Osteocyte (in vitro differentiated cells): ENCODE measurements around the gene ADGRL1. TPM values are rescaled to one million over a fixed set of nuclear protein-coding genes. Genes with fewer than 3 reads are reported as not detected.

ENCODE experiments used
- DNase-seq: peaks from one replicate; pipeline ENCODE4 v3.0.0; 2021; ENCODE audit warnings: mixed read lengths; ENCODE audit not compliant: unreplicated experiment; ENCODE audit errors: extremely low spot score
- H3K27ac Mint-ChIP-seq: one replicate; pipeline ENCODE4 v1.8.0; 2021; ENCODE audit warnings: mild to moderate bottlenecking, mixed read lengths; ENCODE audit not compliant: unreplicated experiment
- H3K27me3 Mint-ChIP-seq: one replicate; pipeline ENCODE4 v1.8.0; 2021; ENCODE audit warnings: mixed read lengths; ENCODE audit not compliant: unreplicated experiment
- H3K36me3 Mint-ChIP-seq: one replicate; pipeline ENCODE4 v1.8.0; 2021; ENCODE audit warnings: mixed read lengths; ENCODE audit not compliant: unreplicated experiment
- H3K4me1 Mint-ChIP-seq: one replicate; pipeline ENCODE4 v1.8.0; 2021; ENCODE audit warnings: mixed read lengths; ENCODE audit not compliant: unreplicated experiment
- H3K4me3 Mint-ChIP-seq: one replicate; pipeline ENCODE4 v1.8.0; 2021; ENCODE audit warnings: mild to moderate bottlenecking, moderate library complexity, mixed read lengths; ENCODE audit not compliant: unreplicated experiment
- H3K9me3 Mint-ChIP-seq: one replicate; pipeline ENCODE4 v1.8.0; 2021; ENCODE audit warnings: mixed read lengths; ENCODE audit not compliant: unreplicated experiment
- CTCF ChIP-seq: fragments of 200-600 bp; sonication (generic); IDR thresholded peaks from 2 replicates; pipeline ENCODE4 v1.5.0; 2021; ENCODE audit warnings: antibody characterized with exemption, mild to moderate bottlenecking, moderate library complexity
- total RNA-seq: library from RNA; stranded (reverse); gene quantifications from 2 replicates; pipeline ENCODE4 v1.2.1, GENCODE V29; 2021

ADGRL1 gene
- total RNA-seq, 1 donor from 2014 or later, result 43.5 TPM

DNA sequence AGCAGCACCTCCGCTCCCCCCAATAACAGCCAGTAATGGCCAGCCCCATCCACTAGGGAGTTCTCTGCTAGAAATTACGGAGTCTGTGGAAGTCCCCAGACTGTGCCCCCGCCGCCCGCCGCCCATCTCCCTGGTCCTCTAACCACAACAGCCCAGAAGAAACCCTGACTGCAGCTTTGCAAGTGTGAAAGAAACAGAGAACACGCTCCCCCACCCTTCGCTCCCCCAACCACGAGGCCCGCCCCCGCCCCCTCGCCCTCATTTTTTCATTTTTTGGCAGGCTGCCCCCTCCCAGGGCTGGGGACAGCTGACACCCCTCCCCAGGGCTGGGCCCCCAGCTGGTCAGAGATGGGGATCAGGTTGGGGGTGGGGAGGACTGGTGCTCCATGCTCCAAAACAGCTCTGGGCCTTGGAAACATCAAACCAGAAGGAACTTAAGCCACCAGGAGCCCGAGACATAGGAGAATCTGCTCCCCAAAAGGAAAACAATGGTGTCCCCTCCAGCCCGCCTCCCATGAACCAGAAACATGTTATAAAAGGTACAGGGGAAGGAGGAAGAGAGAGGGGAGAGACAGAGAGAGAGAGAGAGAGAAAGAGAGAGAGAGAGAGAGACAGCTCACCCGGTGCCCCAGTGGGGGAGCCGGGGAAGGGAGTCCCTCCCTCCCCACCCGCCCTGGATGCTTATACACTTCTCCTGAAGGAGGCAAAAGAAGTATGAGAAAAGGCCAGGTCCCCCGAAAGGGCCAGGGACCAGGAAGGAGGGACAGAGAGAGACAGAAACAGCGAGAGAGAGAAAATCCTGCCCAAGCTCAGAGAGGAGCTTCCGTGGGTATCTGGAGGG lies 39.8 kb downstream of the ADGRL1 start:
- TF ChIP-seq CTCF, result no peak
- peak overlapping the region; percentile 18 for H3K27ac Mint-ChIP-seq
- H3K4me3 Mint-ChIP-seq, result no peak overlapping the region
- peaks cover 14% of the 10 kb centered on the region for H3K4me1 Mint-ChIP-seq
- DNase-seq, result no peak
- H3K27me3 Mint-ChIP-seq, result no peaks in the 10 kb centered on the region
- no peaks in the 10 kb centered on the region for H3K9me3 Mint-ChIP-seq
- H3K36me3 Mint-ChIP-seq, result peaks cover 16% of the 10 kb centered on the region

DNA sequence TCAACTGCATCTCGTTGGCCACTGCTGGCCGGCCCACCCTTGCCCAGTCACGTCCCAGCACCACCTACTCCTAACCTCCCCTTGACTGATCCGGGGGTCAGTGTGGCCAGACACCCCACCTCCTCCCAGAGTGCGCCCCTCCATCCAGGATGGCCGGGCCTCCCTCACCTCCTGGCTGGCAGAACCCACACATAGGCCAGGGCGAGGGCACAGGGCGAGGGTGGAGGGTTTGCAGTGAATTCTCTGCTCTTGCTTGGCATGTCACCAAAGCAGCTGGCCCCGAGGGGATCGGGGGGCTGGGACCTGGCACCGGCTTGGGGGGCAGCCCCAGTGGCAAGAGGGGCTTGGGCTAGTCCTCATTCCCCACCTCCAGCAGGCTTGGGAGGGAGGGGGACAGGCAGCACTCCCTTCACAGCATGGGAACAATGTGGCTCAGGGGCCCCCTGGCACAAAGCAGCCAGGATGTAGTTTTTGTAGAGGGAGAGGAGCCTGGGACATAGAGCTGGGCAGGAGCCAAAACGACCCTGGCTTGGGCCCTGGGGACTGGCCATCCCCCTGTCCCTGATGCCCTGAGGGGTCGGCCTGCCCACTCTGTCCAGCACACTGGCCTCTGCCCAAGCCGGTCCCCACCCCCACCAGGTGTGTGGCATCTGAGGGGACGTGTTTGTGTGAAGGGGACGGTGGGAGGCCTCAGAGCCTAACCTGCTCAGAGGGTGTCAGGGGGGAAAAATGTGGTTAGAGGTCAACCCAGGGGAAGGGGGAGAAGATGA lies 41.1 kb downstream of the ADGRL1 start:
- Mint-ChIP-seq H3K27ac (no peak overlapping the region), H3K4me1 (peaks cover 14% of the 10 kb centered on the region), H3K36me3 (peaks cover 4% of the 10 kb centered on the region), H3K9me3 (no peaks in the 10 kb centered on the region), H3K4me3 (no peak overlapping the region), H3K27me3 (no peaks in the 10 kb centered on the region)
- DNase-seq, result no peak
- TF ChIP-seq CTCF, result no peak

DNA sequence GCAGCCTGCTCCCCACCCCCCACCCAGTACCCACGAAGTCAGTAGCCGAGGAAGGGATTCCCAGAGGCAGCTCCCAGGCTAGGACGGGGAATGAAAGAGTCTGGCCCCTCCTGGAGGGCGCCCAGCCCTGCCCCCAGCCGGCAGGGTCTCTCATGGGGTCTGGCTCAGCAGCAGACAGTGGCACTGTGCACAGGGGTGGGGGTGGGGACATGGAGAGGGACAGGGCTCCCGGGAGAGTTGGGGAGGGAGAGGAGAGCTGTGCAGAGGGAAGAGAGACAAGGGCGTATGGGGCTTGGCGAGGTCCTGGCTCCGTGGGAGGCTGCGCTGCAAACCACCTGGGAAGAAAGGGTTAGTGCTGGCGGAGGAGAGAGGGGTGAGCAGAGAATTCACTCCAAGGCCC lies 41.9 kb downstream of the ADGRL1 start:
- no peak overlapping the region for H3K27ac Mint-ChIP-seq
- H3K4me3 Mint-ChIP-seq, result no peak overlapping the region
- no peaks in the 10 kb centered on the region for H3K27me3 Mint-ChIP-seq
- H3K4me1 Mint-ChIP-seq, result peaks cover 14% of the 10 kb centered on the region
- TF ChIP-seq CTCF, result no peak
- no peaks in the 10 kb centered on the region for H3K36me3 Mint-ChIP-seq
- no peak for DNase-seq
- no peaks in the 10 kb centered on the region for H3K9me3 Mint-ChIP-seq

- H3K4me3 Mint-ChIP-seq, result no peak overlapping the region
- no peak overlapping the region for H3K27ac Mint-ChIP-seq
- no peaks in the 10 kb centered on the region for H3K27me3 Mint-ChIP-seq
- H3K4me1 Mint-ChIP-seq, result peaks cover 11% of the 10 kb centered on the region
- H3K36me3 Mint-ChIP-seq, result peaks cover 3% of the 10 kb centered on the region
- TF ChIP-seq CTCF, result no peak
- no peaks in the 10 kb centered on the region for H3K9me3 Mint-ChIP-seq
- no peak for DNase-seq
Measured at GRCh38 chr19:14162871-14163297, 43.1 kb downstream of the ADGRL1 start.

GRCh38 chr19:14161305-14161704 lies 44.7 kb downstream of the ADGRL1 start:
- Mint-ChIP-seq H3K4me1 (peaks cover under 1% of the 10 kb centered on the region), H3K27me3 (no peaks in the 10 kb centered on the region), H3K27ac (no peak overlapping the region), H3K4me3 (no peak overlapping the region), H3K36me3 (peaks cover 9% of the 10 kb centered on the region), H3K9me3 (no peaks in the 10 kb centered on the region)
- DNase-seq, result no peak
- no peak for TF ChIP-seq CTCF
